Measurements from ENCODE around the gene CER1.

CER1 gene

GRCh38 chr9:14715102-14715501 lies 7.4 kb downstream of the CER1 start:
- no peak overlapping the region for H3K4me3 ChIP-seq (ENCODE audit: low read depth in 1 of 2, low read length in 2 of 2)
- H3K27me3 ChIP-seq (ENCODE audit: low read depth, low read length), result no peaks in the 10 kb centered on the region
- peaks cover 0 to 3% of the 10 kb centered on the region in 2 donors for H3K9me3 ChIP-seq (ENCODE audit: control insufficient read depth in 1 of 2, low read length in 2 of 2)
- no peak overlapping the region for H3K27ac ChIP-seq (ENCODE audit: low read length)
- H3K36me3 ChIP-seq (ENCODE audit: control insufficient read depth in 1 of 2, insufficient read depth in 2 of 2, low read length in 2 of 2), result no peaks in the 10 kb centered on the region
- no peaks in the 10 kb centered on the region for H3K4me1 ChIP-seq (ENCODE audit: control insufficient read depth in 1 of 2, insufficient read depth in 2 of 2, low read length in 2 of 2)

DNA sequence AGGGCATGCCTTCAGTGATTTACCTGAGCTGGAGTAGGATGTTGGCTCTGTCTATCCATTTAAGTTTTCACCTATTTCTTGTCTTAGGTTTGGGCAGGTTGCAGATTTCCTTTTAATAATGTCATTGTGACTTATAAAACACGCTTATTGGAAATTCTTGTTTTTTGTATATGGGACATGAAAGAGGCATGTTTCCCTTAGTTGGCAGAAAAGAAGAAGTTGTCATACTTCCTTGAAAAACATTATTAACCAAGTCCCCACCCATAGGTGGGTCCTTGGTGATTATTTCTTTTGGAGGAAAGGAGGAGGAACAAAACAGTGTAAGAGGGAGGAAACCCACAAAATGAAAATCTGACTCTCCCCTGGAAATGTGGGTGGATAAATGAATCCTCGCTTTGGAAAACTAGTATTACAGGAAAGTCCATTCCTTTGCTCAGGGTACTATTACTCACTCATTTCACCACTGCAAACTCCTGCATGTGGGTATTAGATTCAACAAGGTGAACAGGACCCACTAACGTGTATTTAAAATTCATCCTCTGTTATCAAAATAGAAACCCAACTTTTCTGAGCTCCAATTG lies 9.3 kb downstream of the CER1 start:
- no peak overlapping the region for H3K4me3 ChIP-seq (ENCODE audit: low read depth in 1 of 2, low read length in 2 of 2)
- H3K27me3 ChIP-seq (ENCODE audit: low read depth, low read length), result no peaks in the 10 kb centered on the region
- H3K4me1 ChIP-seq (ENCODE audit: control insufficient read depth in 1 of 2, insufficient read depth in 2 of 2, low read length in 2 of 2), result no peaks in the 10 kb centered on the region
- H3K9me3 ChIP-seq (ENCODE audit: control insufficient read depth in 1 of 2, low read length in 2 of 2), result peaks cover 0 to 6% of the 10 kb centered on the region in 2 donors
- H3K36me3 ChIP-seq (ENCODE audit: control insufficient read depth in 1 of 2, insufficient read depth in 2 of 2, low read length in 2 of 2), result no peaks in the 10 kb centered on the region
- no peak overlapping the region for H3K27ac ChIP-seq (ENCODE audit: low read length)

GRCh38 chr9:14710804-14711203 lies 11.7 kb downstream of the CER1 start:
- no peaks in the 10 kb centered on the region for H3K36me3 ChIP-seq (ENCODE audit: control insufficient read depth in 1 of 2, insufficient read depth in 2 of 2, low read length in 2 of 2)

GRCh38 chr9:14706530-14707140 lies 15.9 kb downstream of the CER1 start:
- Histone ChIP-seq H3K4me3 (ENCODE audit: low read depth in 1 of 2, low read length in 2 of 2) (no peak overlapping the region), H3K27ac (ENCODE audit: low read length) (no peak overlapping the region), H3K9me3 (ENCODE audit: control insufficient read depth in 1 of 2, low read length in 2 of 2) (peaks cover 0 to 25% of the 10 kb centered on the region in 2 donors), H3K27me3 (ENCODE audit: low read depth, low read length) (no peaks in the 10 kb centered on the region), H3K36me3 (ENCODE audit: control insufficient read depth in 1 of 2, insufficient read depth in 2 of 2, low read length in 2 of 2) (no peaks in the 10 kb centered on the region), H3K4me1 (ENCODE audit: control insufficient read depth in 1 of 2, insufficient read depth in 2 of 2, low read length in 2 of 2) (no peaks in the 10 kb centered on the region)

More at GRCh38 chr9:14710804-14711203, 11.7 kb downstream of the CER1 start:
- H3K27ac ChIP-seq (ENCODE audit: low read length), result no peak overlapping the region
- H3K9me3 ChIP-seq (ENCODE audit: control insufficient read depth in 1 of 2, low read length in 2 of 2), result peaks cover 0 to 12% of the 10 kb centered on the region in 2 donors
- no peaks in the 10 kb centered on the region for H3K4me1 ChIP-seq (ENCODE audit: control insufficient read depth in 1 of 2, insufficient read depth in 2 of 2, low read length in 2 of 2)
- H3K27me3 ChIP-seq (ENCODE audit: low read depth, low read length), result no peaks in the 10 kb centered on the region
- no peak overlapping the region for H3K4me3 ChIP-seq (ENCODE audit: low read depth in 1 of 2, low read length in 2 of 2)

DNA sequence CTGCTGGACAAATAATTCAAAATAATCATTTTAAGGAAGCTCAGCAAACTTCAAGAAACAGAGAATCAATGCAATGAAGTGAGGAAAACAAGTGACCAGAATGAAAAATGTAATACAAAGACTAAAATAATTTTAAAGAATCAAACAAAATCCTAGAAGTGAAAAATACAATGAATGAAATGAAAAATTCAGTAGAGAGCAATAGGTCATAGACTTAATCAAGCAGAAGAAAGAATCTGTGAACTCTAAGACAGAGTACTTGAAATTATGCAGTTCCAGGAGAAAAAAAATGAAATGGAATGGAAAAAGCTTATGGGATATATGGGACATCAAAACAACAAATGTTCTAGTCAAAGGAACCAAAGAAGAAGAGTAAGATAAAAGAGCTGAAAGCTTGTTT lies 17.5 kb downstream of the CER1 start:
- Histone ChIP-seq H3K27ac (ENCODE audit: low read length) (no peak overlapping the region), H3K4me3 (ENCODE audit: low read depth in 1 of 2, low read length in 2 of 2) (no peak overlapping the region), H3K4me1 (ENCODE audit: control insufficient read depth in 1 of 2, insufficient read depth in 2 of 2, low read length in 2 of 2) (no peaks in the 10 kb centered on the region), H3K36me3 (ENCODE audit: control insufficient read depth in 1 of 2, insufficient read depth in 2 of 2, low read length in 2 of 2) (no peaks in the 10 kb centered on the region), H3K27me3 (ENCODE audit: low read depth, low read length) (no peaks in the 10 kb centered on the region), H3K9me3 (ENCODE audit: control insufficient read depth in 1 of 2, low read length in 2 of 2) (peaks cover 0 to 22% of the 10 kb centered on the region in 2 donors)

DNA sequence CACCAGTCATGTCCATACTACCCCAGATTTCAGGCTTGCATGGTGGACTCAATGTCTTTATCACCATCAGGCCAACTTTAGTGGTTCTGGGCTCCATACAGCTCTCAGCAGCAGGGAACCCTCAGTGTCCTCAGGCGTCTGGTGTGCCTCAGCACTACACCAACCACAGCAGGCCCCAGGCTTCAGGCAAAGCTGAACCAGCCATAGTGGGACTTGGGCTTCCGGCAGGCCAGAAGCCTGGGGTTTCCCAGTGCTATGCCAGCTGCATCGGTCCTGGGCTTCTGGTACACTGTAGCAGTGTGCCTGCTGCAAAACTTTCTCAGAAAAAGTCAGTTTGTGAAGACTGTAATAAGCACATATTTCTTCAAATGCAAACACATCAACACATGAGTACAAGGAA lies 18.3 kb downstream of the CER1 start:
- no peak overlapping the region for H3K27ac ChIP-seq (ENCODE audit: low read length)
- peaks cover 0 to 20% of the 10 kb centered on the region in 2 donors for H3K9me3 ChIP-seq (ENCODE audit: control insufficient read depth in 1 of 2, low read length in 2 of 2)
- no peaks in the 10 kb centered on the region for H3K27me3 ChIP-seq (ENCODE audit: low read depth, low read length)
- H3K4me1 ChIP-seq (ENCODE audit: control insufficient read depth in 1 of 2, insufficient read depth in 2 of 2, low read length in 2 of 2), result no peaks in the 10 kb centered on the region
- no peaks in the 10 kb centered on the region for H3K36me3 ChIP-seq (ENCODE audit: control insufficient read depth in 1 of 2, insufficient read depth in 2 of 2, low read length in 2 of 2)
- H3K4me3 ChIP-seq (ENCODE audit: low read depth in 1 of 2, low read length in 2 of 2), result no peak overlapping the region

- Histone ChIP-seq H3K36me3 (ENCODE audit: control insufficient read depth in 1 of 2, insufficient read depth in 2 of 2, low read length in 2 of 2) (no peaks in the 10 kb centered on the region), H3K27ac (ENCODE audit: low read length) (no peak overlapping the region), H3K4me1 (ENCODE audit: control insufficient read depth in 1 of 2, insufficient read depth in 2 of 2, low read length in 2 of 2) (no peaks in the 10 kb centered on the region), H3K27me3 (ENCODE audit: low read depth, low read length) (no peaks in the 10 kb centered on the region), H3K9me3 (ENCODE audit: control insufficient read depth in 1 of 2, low read length in 2 of 2) (peaks cover 0 to 20% of the 10 kb centered on the region in 2 donors), H3K4me3 (ENCODE audit: low read depth in 1 of 2, low read length in 2 of 2) (no peak overlapping the region)
These were observed 20.3 kb downstream of the CER1 start for GRCh38 chr9:14702200-14702720.

GRCh38 chr9:14693251-14693861 lies 29.2 kb downstream of the CER1 start, which contains the start of gene ZDHHC21:
Gene ZDHHC21, minus strand, starts transcription at chr9:14693432. Its CDS starts 19,092 bp downstream, at chr9:14674340.
- no peaks in the 10 kb centered on the region for H3K27me3 ChIP-seq (ENCODE audit: low read depth, low read length)
- H3K27ac ChIP-seq (ENCODE audit: low read length), result no peak within 1 kb of the TSS
- H3K4me3 ChIP-seq (ENCODE audit: low read depth in 1 of 2, low read length in 2 of 2), result peak within 1 kb of the TSS; percentile 74 to 84
- H3K36me3 ChIP-seq (ENCODE audit: control insufficient read depth in 1 of 2, insufficient read depth in 2 of 2, low read length in 2 of 2), result peaks cover 4 to 10% of the 10 kb centered on the region in 2 donors
- H3K9me3 ChIP-seq (ENCODE audit: control insufficient read depth in 1 of 2, low read length in 2 of 2), result no peaks in the 10 kb centered on the region
- H3K4me1 ChIP-seq (ENCODE audit: control insufficient read depth in 1 of 2, insufficient read depth in 2 of 2, low read length in 2 of 2), result peaks cover 0 to 17% of the 10 kb centered on the region in 2 donors

DNA sequence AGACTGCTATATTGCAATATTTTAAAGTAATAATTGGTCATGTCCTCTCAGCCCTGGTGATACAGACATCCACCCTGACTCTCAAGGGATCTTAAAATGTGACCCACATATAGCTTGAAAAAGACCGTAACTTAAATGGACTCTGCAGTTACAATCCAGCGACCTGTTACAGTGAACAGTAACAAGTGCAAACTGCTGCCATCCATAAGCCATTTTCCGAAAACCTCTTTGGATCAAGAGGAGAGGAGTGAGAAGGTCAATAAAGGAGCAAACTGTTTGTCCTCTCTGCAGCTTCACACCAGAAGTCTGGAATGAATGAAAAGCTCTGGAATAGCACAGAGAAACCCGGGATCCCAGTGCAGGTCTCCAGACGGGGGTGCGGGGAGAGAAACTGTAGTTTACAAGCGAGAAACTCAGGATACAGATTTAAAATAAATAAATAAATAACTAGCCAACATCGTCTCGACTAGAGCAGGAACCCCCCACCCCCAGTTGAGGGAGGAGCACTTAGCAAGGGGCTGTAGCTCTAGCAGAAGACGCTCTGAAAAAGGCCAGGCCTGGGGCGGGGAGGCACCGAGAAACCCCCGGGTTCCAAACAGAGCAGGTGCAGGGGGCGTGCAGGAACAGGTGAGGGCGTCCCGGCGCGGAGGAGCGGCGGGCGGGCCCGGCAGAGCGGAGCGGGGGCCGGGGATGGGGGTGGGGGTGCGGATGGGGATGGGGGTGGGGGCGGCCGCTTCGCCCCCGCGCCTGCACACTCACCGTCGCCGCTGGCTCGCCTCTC lies 29.9 kb downstream of the CER1 start:
- H3K27me3 ChIP-seq (ENCODE audit: low read depth, low read length), result no peaks in the 10 kb centered on the region
- peaks cover 4 to 14% of the 10 kb centered on the region in 2 donors for H3K36me3 ChIP-seq (ENCODE audit: control insufficient read depth in 1 of 2, insufficient read depth in 2 of 2, low read length in 2 of 2)
- peaks cover 0 to 17% of the 10 kb centered on the region in 2 donors for H3K4me1 ChIP-seq (ENCODE audit: control insufficient read depth in 1 of 2, insufficient read depth in 2 of 2, low read length in 2 of 2)
- H3K4me3 ChIP-seq (ENCODE audit: low read depth in 1 of 2, low read length in 2 of 2), result peak overlapping the region; percentile 55 to 84
- H3K9me3 ChIP-seq (ENCODE audit: control insufficient read depth in 1 of 2, low read length in 2 of 2), result no peaks in the 10 kb centered on the region
- H3K27ac ChIP-seq (ENCODE audit: low read length), result no peak overlapping the region

- Histone ChIP-seq H3K4me3 (ENCODE audit: low read depth in 1 of 2, low read length in 2 of 2) (no peak overlapping the region), H3K27ac (ENCODE audit: low read length) (no peak overlapping the region), H3K36me3 (ENCODE audit: control insufficient read depth in 1 of 2, insufficient read depth in 2 of 2, low read length in 2 of 2) (peaks cover 4 to 19% of the 10 kb centered on the region in 2 donors), H3K4me1 (ENCODE audit: control insufficient read depth in 1 of 2, insufficient read depth in 2 of 2, low read length in 2 of 2) (peaks cover 0 to 17% of the 10 kb centered on the region in 2 donors), H3K27me3 (ENCODE audit: low read depth, low read length) (no peaks in the 10 kb centered on the region), H3K9me3 (ENCODE audit: control insufficient read depth in 1 of 2, low read length in 2 of 2) (no peaks in the 10 kb centered on the region)
These were observed 31.4 kb downstream of the CER1 start for GRCh38 chr9:14690948-14691730.
